HG03097 (cell line): ENCODE measurements around the gene SERINC5.
"Not testable (repeated sequence)": the region's sequence is repeated elsewhere in the genome, so short reads cannot be mapped to it uniquely, and the experiment has no call there.

Experiments
- ATAC-seq: cut with Tn5 transposase; IDR thresholded peaks from one replicate; pipeline ENCODE4 v1.9.1; 2021; ENCODE audit not compliant: unreplicated experiment, low FRiP score

The SERINC5 gene

DNA sequence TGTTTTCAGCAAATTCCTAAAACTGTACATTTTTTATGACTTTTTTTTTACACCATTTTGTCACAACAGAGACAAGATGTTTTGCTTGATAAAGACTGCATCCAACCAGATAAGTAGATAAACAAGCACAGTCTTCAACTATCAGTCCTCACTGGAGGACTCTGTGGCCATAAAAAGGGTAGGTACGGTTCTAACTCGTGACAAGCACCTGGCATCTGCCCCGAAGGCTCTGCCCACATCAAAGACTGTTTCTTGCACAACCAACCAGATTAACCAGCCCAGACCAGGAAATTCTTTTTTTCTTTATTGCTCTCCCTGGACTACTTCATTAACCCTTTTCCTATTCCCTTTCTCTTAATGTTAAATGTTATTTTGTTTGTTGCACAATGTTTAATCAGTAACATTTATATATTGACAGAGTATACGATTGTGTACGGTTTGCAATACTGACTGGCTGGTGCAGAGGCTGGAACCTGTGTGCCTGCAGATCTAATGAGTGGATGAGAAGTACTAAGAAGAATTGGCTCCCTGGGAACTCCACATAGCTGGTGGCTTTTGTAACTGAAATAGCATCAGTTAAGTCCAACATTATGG is 74.1 kb downstream of the SERINC5 start:
- no peak for ATAC-seq

DNA sequence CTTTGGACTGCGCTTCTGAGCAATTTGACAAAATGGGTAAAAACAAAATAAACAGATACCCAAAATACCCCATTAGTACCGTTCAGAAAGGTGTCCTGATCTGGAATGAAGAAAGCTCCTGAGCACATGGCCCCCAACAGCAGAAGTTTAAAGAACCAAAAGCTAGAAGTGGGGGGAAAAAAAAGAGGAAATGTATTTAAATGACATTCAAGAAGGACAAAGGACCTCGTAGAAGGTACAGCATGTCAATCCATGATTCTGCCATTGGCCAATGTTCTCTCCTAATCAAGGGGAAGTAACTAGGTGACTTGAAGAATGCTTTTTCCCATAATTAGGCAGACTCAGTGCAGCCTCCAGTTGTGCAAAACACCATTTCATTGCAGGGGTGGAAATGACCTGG is 78.6 kb downstream of the SERINC5 start:
- no peak for ATAC-seq

DNA sequence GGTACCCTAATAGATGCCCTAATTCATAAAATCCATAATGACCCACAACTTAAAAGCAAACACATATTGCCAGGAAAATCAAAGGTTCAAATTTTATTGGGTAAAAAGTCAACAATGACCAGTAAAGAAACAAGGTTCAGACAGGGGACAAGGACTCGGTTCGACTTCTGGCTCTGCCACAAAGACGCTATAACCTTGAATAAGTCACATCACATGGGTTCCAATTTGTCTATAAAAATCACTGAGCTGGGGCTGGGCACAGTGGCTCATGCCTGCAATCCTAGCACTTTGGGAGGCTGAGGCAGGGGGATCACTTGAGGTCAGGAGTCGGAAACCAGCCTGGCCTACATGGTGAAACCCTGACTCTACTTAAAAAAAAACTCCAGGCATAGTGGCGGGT is 80.5 kb downstream of the SERINC5 start:
- no peak for ATAC-seq

DNA sequence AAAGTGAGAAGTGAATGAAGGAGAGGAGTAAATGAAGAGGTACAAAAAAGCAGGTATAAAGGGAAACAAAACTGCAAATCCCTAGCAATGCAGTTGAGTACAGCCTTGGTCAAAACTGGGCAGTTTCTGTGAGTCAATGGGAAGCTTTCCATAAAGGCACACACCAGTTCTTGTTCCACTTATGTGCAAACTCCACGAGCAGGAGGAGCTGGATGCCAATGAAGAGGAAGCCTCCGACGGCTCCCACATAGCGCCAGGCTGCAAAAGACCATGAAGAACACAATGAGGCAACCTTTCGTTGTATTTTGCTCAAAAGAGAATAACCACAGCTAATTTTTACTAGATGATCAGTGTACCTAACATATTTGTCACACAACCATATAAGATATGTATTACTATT is 81.1 kb downstream of the SERINC5 start:
- no peak for ATAC-seq

DNA sequence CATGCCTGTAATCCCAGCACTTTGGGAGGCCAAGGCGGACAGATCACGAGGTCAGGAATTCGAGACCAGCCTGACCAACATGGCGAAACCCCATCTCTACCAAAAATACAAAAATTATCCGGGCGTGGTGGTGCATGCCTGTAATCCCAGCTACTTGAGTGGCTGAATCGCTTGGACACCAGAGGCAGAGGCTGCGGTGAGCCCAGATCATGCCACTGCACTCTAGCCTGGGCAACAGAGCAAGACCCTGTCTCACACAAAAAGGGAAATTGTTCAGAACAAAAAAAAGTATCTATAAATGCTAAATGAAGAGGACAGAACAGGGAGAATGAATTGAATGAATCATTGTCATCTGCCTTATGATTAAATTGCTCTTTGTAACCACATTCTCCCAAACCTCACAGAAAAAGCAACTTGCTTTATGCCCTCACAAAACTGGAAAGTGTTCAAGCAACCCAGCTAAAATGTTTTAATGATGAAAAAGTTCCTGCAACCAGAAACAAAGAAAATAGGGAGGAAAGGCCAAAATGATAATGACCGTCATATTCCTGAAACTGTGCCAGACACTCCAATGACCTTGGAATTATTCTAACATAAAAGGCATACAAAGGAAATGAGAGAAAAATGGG is 83.7 kb downstream of the SERINC5 start:
- no peak for ATAC-seq

DNA sequence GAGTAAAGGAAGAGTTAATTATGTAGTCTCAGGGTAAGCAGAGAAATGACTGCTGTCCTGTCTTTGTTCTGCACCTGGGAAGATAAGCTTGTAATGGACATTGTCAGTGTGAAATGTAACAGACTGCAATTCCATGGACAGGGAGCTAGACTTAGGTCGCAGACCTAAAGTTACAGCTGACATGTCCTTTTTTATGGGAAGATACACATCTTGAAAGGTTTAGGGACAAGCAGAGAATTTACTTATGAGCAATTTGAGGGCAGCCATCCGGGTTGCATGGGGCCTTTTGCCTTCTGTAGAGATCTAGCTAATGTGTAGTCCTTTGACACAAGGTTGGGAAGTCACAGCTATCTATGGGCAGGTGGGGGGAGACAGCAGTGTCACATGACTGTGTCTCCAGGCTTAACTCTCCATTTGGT is 85.7 kb downstream of the SERINC5 start:
- ATAC-seq, result no peak

DNA sequence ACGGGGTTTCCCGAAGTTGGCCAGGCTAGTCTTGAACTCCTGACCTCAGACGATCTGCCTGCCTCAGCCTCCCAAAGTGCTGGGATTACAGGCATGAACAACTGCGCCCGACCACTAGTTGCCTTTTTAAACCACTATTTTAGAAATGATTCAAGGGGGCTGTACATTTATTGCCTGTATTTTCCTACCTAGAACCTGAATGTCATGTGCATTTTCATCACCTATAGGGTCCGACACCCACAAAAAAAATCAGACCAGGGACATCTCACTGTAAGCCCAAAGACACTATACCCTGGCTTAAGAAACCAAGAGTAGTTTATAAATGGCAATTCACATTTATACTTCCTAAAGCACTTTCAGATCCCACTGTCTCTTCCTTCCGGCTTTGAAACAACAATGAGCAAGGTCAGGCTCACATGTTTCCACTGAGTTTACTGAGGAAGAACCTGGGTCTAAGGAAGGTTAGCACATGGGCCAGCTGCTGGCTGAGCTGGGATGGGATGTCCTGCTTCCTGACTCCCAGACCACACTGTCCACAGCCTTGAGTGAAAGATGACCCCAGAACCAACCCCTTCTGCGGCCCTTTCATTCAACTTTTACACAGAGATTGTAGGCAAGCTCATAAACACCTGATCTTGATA is 87.3 kb downstream of the SERINC5 start:
- ATAC-seq, result no peak

DNA sequence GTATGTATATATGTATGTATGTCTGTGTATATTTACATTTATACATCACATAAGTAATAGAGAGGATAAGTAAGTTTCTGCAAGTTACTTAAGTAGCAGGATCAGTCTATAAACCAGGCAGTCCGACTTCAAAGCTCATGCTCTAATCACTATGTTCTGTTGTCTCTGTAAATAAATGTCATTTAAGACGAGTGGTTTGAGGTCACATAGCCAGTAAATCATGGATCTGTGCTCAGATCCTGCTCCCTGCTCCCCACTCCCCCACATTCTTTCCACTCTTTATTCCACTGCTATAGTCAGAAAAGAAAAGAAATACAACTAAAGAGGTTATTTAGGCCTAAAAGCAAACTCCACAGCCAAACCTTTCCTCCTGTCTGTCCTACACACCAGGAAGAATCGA is 90.4 kb downstream of the SERINC5 start:
- ATAC-seq, result no peak

DNA sequence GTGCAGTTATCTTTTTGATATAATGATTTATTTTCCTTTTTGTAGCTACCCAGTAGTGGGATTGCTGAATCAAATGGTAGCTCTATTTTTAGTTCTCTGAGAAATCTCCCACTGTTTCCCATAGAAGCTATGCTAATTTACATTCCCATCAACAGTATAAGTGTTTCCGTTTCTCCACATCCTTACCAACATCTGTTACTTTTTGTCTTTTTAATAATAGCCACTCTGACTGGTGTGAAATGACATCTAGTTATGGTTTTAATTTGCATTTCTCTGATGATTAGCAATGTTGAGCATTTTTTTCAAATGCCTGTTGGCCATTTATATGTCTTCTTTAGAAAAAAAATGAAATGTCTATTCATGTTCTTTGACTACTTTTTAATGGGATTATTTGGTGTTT is 94.7 kb downstream of the SERINC5 start:
- no peak for ATAC-seq

DNA sequence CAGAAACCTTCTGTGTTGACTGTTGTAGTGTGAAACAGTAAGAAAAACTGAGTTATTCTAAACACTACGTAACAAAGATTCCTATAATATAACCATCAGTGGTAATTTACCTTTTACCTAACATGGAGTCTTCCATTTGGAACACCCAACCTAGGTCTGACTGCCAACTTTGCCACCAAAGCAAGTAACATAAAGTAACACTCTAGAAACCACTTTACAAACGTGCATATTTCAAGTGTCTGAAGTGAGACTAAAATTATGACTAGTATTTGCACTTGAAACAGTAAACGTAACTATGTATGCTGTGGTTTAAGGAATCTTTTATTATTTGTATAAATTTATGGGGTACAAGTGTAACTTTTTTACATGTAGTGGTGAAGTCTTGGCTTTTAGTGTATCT is 95.6 kb downstream of the SERINC5 start:
- no peak for ATAC-seq

DNA sequence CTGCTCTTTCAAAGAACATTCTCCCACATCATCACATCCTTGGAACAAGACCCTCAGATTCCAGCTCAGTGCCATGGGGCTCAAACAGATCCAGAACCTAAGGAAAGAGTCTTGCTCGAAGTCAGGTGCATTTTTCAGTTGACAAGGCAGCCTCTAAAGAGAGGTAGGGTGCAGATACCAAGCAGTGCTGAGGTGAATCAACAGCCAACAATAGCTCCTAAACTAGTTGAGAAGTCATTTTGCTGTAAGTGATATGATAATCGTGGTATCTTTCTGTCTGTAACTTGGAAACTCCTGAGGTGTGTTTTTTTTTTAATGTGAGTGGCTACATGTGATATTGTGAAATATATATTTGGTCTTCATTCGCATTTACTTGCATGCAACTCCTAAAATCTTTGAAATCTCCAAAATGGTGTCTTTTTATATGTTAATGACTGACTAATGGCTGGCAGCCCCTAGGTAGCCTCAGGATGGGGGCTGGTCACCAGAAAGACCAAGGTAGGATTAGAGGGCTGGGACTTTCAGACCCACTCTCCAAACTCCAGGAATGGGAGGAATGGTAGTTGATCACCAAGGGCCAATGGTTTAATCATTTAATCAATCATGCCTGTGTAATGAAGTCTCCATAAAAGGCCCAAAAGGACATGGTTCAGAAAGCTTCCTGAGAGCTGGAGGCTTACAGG is 96.6 kb downstream of the SERINC5 start:
- no peak for ATAC-seq

DNA sequence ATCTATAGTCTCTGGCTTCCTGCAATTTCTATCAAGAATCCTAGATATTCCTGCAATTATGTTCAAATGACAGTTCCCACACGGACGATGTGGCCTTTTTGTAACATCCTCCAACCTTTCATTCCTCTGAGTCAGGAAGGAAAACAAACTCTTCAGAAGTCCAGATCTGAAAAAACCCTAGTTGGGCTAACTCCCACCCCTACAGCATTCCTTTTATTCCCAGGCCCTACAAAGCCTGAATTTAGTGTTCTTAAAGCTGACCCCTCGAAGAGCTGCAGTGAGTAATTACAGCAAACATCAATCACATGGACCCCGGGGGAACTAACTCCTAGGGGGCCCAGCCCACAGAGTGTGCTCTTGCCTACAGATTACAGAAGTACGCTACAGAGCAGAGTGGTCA is 99.7 kb downstream of the SERINC5 start:
- ATAC-seq, result no peak

DNA sequence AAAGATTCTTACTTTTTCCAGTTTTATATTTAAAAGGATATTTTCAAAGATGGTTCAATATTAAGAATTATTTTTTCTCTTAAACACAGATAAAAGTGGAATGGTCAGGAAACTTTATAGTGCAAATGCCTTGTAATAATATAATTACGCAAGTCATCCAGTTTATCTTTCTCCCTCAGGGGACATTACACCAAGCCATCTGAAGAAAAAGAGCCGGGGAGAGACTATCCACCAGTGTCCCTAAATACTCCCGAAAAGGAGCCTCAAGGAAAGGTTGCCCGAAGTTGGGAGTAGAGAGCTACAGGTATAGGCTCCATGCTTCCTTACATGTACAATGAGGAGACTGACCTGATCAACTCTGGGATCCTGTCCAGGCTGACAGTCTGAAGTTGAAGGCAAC is 101.1 kb downstream of the SERINC5 start:
- ATAC-seq, result no peak

DNA sequence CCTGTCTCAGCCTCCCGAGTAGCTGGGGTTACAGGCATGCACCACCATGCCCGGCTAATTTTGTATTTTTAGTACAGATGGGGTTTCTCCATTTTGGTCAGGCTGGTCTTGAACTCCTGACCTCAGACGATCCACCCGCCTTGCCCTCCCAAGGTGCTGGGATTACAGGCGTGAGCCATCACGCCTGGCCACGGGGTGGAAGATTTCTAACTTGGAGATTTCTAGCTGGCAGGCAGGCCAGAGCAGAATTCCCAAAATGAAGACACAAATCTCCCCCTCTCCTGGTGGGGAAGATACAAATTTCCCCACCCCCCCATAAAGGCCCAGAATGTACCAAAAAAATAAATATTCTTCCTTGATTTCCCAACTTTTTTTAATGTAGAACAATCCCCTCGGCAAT is 101.6 kb downstream of the SERINC5 start:
- not testable (repeated sequence) for ATAC-seq

DNA sequence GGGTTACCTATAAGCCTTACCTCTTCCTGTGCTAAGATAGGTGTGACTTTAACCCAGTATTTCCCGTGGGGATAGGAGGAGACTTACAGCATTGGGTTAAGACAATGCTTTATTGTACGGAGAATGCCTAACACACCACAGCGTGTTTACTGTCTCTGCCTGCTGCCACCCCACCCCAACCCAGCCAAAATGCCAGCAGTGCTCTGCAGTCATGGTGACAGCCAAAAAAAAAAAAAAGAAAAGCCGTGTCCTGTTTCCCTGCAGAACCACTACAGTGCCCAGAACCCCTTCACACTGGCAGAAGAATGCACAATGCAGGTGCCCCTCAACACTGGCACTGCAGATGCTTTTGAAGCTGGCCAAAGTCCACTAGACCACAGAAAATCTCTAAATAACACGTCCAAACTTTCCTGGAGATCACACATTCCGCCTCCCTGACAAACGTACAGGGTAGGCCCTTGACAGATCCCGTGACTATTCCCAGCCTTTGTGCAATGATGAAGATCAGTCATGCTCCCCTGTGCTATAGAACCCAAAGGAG is 102.2 kb downstream of the SERINC5 start:
- no peak for ATAC-seq

DNA sequence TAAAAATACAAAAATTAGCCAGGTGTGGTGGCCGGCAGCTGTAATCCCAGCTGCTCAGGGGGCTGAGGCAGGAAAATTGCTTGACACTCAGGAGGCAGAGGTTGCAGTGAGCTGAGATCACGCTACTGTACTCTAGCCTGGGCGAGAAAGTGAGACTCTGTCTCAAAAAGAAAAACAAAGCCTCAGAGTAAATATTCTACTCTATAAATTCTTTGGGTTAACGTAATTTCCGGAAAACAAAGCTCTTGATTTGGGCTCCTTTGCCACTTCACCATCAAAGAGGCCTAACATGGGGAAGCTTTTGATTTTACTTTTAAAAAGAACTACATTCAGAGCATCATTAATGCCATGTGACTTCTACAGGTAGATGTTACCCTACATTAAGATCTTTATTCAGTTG is 103.1 kb downstream of the SERINC5 start:
- no peak for ATAC-seq

DNA sequence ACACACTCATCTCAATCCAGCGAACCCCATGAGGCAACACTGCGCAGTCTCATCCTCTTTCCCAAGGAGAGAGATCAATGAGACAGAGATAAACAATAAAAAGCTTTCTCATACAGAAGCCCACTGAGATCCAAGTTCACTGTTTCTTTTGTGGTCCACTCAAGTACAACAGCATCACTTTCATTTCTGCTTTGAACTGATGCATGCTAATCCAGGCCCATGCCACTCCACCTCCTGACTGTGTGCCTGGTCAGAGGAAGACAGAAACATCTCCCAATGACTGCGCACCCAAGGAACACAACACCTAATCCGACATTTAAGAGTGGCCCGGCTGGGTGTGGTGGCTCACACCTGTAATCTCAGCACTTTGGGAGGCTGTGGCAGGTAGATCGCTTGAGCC is 104.0 kb downstream of the SERINC5 start:
- no peak for ATAC-seq

DNA sequence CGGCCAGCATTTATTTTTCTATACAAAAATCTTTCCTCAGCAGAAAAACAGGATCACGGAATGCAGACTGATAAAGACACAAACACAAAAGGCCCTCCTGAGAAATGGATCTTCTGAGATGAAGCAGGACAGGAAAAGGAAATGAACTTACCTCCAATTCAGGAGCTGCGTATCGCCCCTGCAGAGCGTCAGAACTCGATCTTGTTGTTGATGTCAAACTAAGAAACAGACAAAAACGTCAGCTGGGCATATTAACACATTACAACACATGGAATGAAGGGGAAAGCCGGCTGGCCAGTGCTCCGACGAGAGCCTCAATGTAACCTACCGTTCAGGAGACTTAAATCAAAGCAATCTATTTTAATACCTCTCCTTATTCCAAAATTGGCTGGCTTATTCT is 105.1 kb downstream of the SERINC5 start:
- no peak for ATAC-seq

DNA sequence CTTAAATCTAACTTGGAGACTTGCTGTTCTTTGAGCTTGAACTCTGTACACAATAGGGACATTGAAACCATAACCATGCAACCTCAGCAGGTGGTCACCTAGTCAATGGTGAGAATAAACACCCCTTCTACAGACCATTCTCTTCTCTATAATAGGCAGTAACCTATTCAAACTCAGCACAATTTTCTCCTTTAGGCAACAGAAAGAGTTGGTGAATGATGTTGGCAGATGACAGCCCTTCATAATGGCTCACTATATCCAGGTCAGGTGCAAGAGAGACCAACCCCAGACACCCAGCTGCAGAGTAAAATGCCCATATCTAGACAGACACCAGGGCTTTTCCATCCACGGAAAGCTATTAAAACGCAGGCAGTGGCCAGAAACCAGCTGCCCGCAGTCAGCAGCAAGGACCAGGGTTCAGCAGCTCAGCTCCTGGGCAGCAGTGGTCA is 106.7 kb downstream of the SERINC5 start:
- ATAC-seq, result no peak

DNA sequence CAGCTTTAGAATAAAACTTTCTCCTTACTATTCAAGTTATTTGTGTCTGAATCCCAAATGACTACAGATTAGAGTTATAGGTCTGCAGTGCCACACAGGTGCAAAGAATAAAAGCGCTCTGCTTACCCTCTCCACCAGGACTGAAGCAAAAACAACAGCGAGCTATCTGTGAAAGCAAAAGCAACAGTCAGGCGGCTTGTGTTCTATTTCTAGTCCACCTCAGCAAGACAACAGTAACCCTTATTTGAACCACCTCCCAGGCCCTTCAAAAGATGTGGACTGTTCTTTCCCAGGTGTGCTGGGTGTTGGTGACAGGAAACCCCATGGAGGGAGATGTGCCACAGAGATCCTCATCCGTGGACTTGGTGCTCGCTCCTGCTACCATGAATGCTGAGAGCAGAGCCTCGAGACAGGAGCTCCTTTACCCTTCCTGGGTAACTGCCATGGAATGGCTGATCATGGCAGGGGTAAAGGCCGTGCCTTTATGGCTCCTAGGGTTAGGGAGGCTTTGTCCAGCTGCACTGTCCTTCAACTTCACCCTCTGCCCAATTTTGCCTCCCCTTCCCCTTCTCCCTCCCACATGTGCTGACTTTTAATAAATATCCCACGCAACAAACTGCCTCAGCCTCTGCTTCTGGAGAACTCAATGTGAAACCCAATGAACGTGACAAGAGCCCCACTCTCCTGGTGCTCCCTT is 108.6 kb downstream of the SERINC5 start:
- ATAC-seq, result no peak

DNA sequence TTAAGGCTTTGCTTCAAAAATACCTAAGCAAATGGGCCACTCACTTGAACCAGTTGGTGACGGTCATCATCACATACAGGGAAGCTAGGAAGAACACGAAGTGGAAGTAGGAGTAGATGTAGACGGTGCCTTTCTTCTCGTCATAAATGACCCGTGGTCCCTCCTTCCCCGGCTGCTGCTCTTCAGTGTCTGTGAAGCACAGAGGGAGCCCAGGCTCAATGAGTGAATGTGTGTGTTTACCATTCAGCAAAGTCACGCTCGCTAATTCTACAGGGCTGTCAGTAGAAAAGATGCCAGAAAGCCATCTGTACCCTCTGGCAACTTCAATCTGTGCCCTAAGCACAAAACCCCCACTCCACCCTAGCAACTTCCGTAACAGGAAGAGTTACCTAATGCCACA is 109.8 kb downstream of the SERINC5 start:
- ATAC-seq, result no peak
